Mammary epithelial cell (primary cell): ENCODE results near the gene CLASRP.

Source experiments
- EZH2 ChIP-seq: IDR thresholded peaks from 2 replicates; pipeline ENCODE4 v1.6.1; 2012; ENCODE audit warnings: low read length, inconsistent platforms, borderline replicate concordance
- TF ChIP-seq, protein P1 (sequence below), 2 donors: IDR thresholded peaks in 1 of 2; conservative IDR thresholded peaks in 1 of 2; 2 replicates each; pipeline ENCODE4 v1.5.1; 2011 to 2012; ENCODE audit warnings: inconsistent platforms in 2 of 2, low read length in 2 of 2, mild to moderate bottlenecking in 2 of 2, control low read depth in 1 of 2, low read depth in 1 of 2; ENCODE audit not compliant: insufficient read depth in 1 of 2; ENCODE audit errors: extremely low read depth in 1 of 2

DNA sequence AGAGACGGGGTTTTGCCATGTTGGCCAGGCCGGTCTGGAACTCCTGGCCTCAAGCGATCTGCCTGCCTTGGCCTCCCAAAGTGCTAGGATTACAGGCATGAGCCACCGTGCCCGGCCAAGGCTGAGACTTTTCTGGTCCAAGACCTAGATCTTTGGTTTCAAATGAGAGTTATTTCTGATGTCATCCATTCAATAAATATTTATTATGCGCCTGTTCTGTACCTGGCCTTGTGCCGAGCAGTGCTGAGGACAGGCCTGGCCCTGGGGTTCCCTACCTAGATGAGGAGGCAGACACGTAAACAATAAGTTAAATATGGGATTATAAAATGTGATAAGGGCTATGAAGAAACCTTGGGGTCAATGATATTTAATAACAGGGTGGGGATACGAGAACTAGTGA, 33.1 kb upstream of the CLASRP start:
- TF ChIP-seq, protein P1, sequence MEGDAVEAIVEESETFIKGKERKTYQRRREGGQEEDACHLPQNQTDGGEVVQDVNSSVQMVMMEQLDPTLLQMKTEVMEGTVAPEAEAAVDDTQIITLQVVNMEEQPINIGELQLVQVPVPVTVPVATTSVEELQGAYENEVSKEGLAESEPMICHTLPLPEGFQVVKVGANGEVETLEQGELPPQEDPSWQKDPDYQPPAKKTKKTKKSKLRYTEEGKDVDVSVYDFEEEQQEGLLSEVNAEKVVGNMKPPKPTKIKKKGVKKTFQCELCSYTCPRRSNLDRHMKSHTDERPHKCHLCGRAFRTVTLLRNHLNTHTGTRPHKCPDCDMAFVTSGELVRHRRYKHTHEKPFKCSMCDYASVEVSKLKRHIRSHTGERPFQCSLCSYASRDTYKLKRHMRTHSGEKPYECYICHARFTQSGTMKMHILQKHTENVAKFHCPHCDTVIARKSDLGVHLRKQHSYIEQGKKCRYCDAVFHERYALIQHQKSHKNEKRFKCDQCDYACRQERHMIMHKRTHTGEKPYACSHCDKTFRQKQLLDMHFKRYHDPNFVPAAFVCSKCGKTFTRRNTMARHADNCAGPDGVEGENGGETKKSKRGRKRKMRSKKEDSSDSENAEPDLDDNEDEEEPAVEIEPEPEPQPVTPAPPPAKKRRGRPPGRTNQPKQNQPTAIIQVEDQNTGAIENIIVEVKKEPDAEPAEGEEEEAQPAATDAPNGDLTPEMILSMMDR (conservative IDR thresholded peaks at IDR 0.05 in 1 of 2, IDR thresholded peaks at IDR 0.05 in 1 of 2; ENCODE audit: extremely low read depth in 1 of 2, insufficient read depth in 1 of 2, low read depth in 1 of 2, low read length in 2 of 2): no peak
- no peak for TF ChIP-seq EZH2
